Stimulated activated effector memory CD8-positive, alpha-beta T cell treated with anti-CD3 and anti-CD28 coated beads, Interleukin-12 subunit alpha, Interleukin-12 subunit beta, amount 100 ng/mL, for 72 hours (primary cell): ENCODE data around the gene PPA2.

Experiments
- ATAC-seq: fragments of 150-1000 bp; cut with Tn5 transposase; 2 replicates; pipeline ENCODE4 v1.10.0; 2021
- DNase-seq, 2 donors: peaks; one replicate each; pipeline ENCODE4 v3.0.0; 2021 to 2022; ENCODE audit warnings: low spot score in 2 of 2
- H3K27ac Mint-ChIP-seq: one replicate; pipeline ENCODE4 v1.8.0; 2022; ENCODE audit warnings: mild to moderate bottlenecking, mixed read lengths
- H3K36me3 Mint-ChIP-seq: one replicate; pipeline ENCODE4 v1.8.0; 2022; ENCODE audit warnings: mild to moderate bottlenecking, mixed read lengths
- H3K4me1 Mint-ChIP-seq: one replicate; pipeline ENCODE4 v1.8.0; 2022; ENCODE audit warnings: mixed read lengths
- H3K4me3 Mint-ChIP-seq: one replicate; pipeline ENCODE4 v1.8.0; 2022; ENCODE audit warnings: mild to moderate bottlenecking, mixed read lengths
- H3K9me3 Mint-ChIP-seq: one replicate; pipeline ENCODE4 v1.8.0; 2022; ENCODE audit warnings: mixed read lengths

PPA2 gene

DNA sequence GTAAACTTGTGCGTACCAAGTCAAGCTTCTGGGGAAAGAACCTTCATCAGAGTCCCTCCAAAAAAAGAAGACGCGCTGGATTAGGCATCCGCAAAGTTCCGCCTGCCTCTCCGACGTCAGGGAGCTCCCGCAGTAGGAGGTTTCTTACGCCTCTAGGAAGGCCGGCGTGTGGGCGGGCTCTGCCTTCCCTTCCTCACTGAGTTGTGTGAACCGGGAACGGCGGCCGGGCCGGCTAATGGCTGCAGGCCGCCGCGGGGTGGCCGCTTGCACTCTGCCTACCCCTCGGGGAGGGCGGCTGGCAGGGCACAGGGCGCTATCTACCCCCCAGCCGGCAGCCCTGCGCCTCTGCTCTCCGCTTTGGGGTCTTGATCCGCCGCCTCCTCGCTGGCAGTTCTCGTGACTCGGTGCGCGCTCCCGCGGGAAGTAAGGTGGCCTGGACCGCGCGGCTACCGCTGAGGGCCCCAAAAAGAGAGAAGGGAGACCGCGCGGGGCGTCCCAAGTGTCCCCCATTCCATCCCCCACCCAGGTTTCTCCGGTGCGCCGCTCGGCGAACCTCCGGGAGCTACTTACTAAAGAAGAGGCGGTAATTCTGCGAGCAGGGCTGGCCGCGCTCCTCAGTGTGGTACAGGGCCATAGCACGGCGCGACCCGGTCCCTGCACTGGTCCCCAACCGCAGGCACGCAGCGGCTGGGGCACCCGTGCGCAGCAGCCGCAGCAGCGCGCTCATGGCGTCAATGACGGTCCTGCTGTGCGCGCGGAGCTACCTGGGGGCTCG lies at the start of gene PPA2:
Gene PPA2 (minus strand): TSS at position 739 of the 775 bp plus-strand sequence. CDS start 12 bp downstream, at position 727.
- ATAC-seq (peak; percentile 89), DNase-seq (peak; percentile 79 to 88)
- Mint-ChIP-seq H3K27ac (peak within 1 kb of the TSS; percentile 99), H3K36me3 (peaks cover 40% of the 10 kb centered on the region), H3K4me3 (peak within 1 kb of the TSS; percentile 99), H3K9me3 (no peaks in the 10 kb centered on the region), H3K4me1 (peaks cover 20% of the 10 kb centered on the region)

DNA sequence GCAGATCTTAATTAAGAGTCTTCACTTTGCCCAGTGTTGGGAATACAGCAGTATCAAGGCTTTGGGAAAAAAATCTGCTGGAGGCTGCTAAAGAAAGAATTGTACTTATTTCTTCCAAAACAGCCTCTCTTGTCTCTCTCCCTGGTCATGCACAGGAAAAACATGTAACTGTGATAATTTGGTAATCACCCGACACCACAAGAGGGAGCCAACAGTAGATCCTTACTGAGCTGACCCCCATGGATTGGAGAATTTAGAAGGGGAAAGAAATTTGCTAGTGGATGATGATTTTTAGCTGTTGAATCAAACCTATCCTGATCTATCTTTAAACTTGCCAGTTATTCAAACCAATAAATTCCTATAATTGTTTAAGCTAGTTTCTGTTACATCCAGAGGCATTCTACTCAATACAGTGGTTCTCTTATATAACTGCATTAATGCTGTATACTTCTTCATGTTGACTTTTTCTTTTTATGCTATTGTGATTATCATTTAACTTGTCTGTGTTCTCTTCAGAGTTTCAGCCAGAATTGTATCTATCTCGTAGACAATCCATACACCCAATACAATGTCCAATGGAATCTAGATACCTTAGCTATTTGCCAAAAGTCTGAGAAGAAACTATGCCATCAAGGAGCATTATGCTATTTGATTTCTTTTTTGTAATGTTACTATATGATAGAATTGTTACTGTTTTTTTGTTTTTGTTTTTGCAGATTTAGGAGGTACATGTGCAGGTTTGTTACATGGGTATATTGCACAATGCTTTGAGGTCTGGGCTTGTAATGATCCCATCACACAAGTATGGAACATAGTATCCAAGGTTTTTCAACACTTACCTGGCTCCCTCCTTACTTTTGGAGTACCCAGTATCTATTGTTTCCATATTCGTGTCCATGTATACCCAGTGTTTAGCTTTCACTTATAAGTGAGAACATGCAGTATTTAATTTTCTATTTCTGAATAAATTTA lies 47.2 kb upstream of the PPA2 start:
- no peak for ATAC-seq
- Mint-ChIP-seq H3K4me1 (no peaks in the 10 kb centered on the region), H3K27ac (no peak overlapping the region), H3K4me3 (no peak overlapping the region), H3K9me3 (no peaks in the 10 kb centered on the region), H3K36me3 (no peaks in the 10 kb centered on the region)
- DNase-seq, result no peak

GRCh38 chr4:105510245-105510644 lies 36.4 kb upstream of the PPA2 start:
- no peak overlapping the region for H3K27ac Mint-ChIP-seq
- no peaks in the 10 kb centered on the region for H3K4me1 Mint-ChIP-seq
- H3K9me3 Mint-ChIP-seq, result peaks cover 5% of the 10 kb centered on the region
- ATAC-seq, result no peak
- no peak overlapping the region for H3K4me3 Mint-ChIP-seq
- DNase-seq, result no peak
- H3K36me3 Mint-ChIP-seq, result no peaks in the 10 kb centered on the region

DNA sequence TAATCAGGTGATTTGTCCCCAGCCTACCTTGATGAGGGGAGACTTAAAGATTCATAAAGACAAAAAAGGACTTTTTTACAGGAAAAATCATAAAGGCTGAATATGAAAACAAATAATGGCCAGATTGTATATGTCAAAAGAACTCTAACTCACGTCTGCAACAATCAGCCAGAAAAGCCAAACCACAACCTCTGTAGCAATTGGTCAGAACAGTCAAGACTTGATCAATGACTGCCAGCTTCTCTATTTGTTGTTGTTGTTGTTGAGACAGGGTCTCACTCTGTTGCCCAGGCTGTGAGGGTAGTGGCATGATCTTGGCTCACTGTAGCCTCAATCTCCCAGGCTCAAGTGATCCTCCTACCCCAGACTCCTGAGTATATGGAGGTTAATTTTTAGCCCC lies 35.9 kb upstream of the PPA2 start:
- H3K4me3 Mint-ChIP-seq, result no peak overlapping the region
- no peak for DNase-seq
- ATAC-seq, result no peak
- no peaks in the 10 kb centered on the region for H3K36me3 Mint-ChIP-seq
- no peaks in the 10 kb centered on the region for H3K4me1 Mint-ChIP-seq
- H3K9me3 Mint-ChIP-seq, result peaks cover 5% of the 10 kb centered on the region
- no peak overlapping the region for H3K27ac Mint-ChIP-seq

DNA sequence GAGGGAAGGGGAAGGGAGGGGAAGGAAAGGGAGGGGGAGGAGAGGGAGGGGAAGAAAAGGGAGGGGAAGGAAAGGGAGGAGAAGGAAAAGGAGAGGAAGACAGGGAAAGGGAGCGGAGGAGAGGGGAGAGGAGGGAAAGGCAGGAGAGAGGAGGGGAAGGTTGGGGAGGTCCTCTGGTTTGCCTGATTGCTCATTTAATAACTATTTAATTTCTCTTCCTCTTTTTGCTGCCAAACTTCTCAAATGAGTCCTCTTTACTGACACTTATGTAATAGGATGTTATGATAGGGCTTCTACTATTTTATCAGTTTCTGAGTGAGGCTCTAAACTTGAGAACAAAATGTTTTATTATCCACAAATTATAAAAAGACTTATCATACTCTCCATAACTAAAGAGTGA lies 35.4 kb upstream of the PPA2 start:
- DNase-seq (no peak), ATAC-seq (no peak)
- H3K36me3 Mint-ChIP-seq, result no peaks in the 10 kb centered on the region
- H3K4me1 Mint-ChIP-seq, result no peaks in the 10 kb centered on the region
- peaks cover 5% of the 10 kb centered on the region for H3K9me3 Mint-ChIP-seq
- H3K4me3 Mint-ChIP-seq, result no peak overlapping the region
- no peak overlapping the region for H3K27ac Mint-ChIP-seq

- Mint-ChIP-seq H3K36me3 (no peaks in the 10 kb centered on the region), H3K4me3 (no peak overlapping the region), H3K27ac (no peak overlapping the region), H3K4me1 (no peaks in the 10 kb centered on the region), H3K9me3 (peaks cover 2% of the 10 kb centered on the region)
- ATAC-seq, result no peak
- DNase-seq, result no peak
Observed at GRCh38 chr4:105504744-105505143, 30.9 kb upstream of the PPA2 start.

DNA sequence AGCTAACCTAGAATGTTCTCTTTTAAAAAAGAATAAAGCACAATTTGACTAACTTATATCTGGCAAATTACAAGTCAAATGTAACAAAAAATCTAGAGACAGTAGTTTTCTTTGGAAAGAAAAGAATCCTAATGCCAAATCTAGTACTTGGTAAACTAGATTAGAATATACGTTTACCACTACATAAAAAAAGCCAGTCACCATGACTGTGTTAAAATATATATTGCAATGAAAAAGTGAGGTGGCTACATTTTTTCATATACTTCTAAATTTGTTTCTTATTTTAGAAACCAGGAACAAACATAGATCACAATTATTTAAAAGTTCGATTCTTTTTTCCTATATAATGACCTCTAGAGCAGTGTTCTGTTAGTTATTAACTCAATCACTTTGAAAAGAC lies 29.6 kb upstream of the PPA2 start:
- Mint-ChIP-seq H3K36me3 (no peaks in the 10 kb centered on the region), H3K27ac (no peak overlapping the region), H3K4me3 (no peak overlapping the region), H3K9me3 (peaks cover 2% of the 10 kb centered on the region), H3K4me1 (no peaks in the 10 kb centered on the region)
- no peak for DNase-seq
- ATAC-seq, result no peak

DNA sequence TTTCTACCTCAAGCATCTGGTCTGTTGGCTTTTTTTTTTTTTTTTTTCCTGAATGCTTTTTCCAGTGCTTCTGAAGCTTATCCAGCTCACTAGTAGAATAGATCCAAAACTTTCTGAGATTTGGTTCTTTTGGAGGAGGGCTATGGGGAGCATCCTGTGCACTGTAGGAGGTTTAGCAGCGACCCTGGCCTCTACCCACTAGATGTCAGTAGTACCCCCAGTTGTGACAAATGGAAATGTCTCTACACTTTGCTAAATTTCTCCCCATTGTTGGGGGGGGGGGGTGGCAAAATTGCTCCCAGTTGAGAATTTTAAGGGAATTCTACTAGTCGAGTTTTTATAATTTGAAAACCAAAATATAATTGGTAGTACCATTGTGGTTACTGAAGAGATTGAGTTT lies 23.0 kb upstream of the PPA2 start:
- DNase-seq, result no peak
- no peak overlapping the region for H3K4me3 Mint-ChIP-seq
- no peaks in the 10 kb centered on the region for H3K36me3 Mint-ChIP-seq
- H3K4me1 Mint-ChIP-seq, result no peaks in the 10 kb centered on the region
- peaks cover 2% of the 10 kb centered on the region for H3K9me3 Mint-ChIP-seq
- H3K27ac Mint-ChIP-seq, result no peak overlapping the region
- no peak for ATAC-seq

DNA sequence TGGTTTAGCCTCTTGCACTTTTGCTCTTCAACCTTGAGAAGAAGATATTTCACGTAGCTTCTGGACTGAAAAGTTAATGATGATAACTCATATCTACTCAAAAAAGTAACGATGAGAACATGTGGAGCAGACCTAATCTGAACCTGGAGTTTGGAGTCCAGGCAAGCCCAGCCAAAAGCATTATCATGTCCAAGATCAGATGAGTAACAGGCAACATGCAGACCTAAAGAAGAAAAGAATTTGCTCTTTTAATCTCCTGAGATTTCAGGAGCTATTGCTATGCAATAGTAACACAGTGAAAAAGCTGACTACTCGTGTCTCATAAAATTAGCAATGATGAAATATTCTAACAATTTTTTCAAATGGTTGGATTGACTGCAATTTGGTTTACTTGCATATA lies 21.8 kb upstream of the PPA2 start:
- no peaks in the 10 kb centered on the region for H3K9me3 Mint-ChIP-seq
- no peaks in the 10 kb centered on the region for H3K36me3 Mint-ChIP-seq
- H3K27ac Mint-ChIP-seq, result no peak overlapping the region
- H3K4me3 Mint-ChIP-seq, result no peak overlapping the region
- H3K4me1 Mint-ChIP-seq, result no peaks in the 10 kb centered on the region
- ATAC-seq (no peak), DNase-seq (no peak)

DNA sequence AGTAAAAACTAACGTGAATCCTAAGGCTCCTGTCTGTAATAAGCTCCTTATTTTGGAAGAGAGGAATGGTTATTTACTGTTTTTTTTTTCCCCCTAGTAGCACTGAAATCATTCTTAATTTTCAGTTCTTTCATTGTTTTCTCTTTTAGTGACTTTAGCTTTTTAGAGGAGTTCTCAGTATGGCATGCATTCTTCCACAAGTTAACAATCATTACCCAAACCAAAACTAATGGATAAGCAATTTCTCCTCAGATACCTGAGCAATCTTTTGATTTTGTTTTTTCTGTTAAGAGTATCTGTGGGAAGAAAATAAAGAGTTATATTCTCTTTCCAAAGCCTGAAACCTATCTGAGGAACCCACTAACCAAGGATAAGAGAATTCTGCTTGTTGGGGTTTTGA lies 16.7 kb upstream of the PPA2 start:
- Mint-ChIP-seq H3K4me3 (no peak overlapping the region), H3K4me1 (no peaks in the 10 kb centered on the region), H3K9me3 (peaks cover 2% of the 10 kb centered on the region), H3K36me3 (no peaks in the 10 kb centered on the region), H3K27ac (no peak overlapping the region)
- ATAC-seq (no peak), DNase-seq (no peak)

DNA sequence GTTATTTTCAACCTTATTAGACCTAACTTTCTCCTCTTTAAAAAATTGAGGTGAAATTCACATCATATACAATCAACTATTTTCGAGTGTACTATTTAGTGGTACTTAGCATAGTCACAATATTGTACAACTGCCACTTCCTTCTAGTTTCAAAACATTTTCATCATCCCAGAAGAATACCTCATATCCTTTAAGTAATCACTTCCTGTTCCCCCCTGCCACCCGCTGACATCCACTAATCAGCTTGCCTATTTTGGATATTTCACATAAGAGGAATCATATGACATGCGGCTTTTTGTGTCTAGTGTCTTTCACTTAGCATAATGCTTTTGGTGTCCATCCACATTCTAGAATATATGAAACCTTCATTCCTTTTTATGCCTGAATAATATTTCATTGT lies 10.0 kb upstream of the PPA2 start:
- DNase-seq (no peak), ATAC-seq (no peak)
- no peak overlapping the region for H3K4me3 Mint-ChIP-seq
- H3K9me3 Mint-ChIP-seq, result peaks cover 2% of the 10 kb centered on the region
- no peaks in the 10 kb centered on the region for H3K4me1 Mint-ChIP-seq
- H3K27ac Mint-ChIP-seq, result no peak overlapping the region
- H3K36me3 Mint-ChIP-seq, result no peaks in the 10 kb centered on the region

DNA sequence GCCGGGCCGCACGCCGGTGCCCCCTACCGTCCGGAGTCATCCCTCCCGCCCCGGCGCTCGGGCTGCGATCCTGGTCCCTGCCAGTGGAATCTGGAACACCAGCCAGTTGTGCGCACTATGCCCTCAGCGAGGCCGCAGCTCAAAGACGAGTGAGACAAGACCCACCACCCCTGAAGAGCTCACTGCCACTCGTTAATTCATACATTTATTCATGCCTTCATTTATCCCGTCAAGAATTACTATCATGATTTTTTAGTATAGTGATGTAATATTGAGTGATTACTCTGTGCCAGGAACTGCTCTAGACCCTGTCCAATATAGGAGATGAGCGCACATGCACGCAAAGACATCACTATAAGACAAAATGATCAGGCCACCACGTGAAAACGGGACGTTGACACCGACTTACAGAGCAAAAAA lies 247 bp upstream of the PPA2 start:
- H3K36me3 Mint-ChIP-seq, result peaks cover 40% of the 10 kb centered on the region
- ATAC-seq (peak; percentile 1), DNase-seq (no peak)
- peaks cover 14% of the 10 kb centered on the region for H3K4me1 Mint-ChIP-seq
- peak overlapping the region; percentile 99 for H3K4me3 Mint-ChIP-seq
- no peaks in the 10 kb centered on the region for H3K9me3 Mint-ChIP-seq
- H3K27ac Mint-ChIP-seq, result peak overlapping the region; percentile 99

GRCh38 chr4:105472871-105473323 lies 965 bp downstream of the PPA2 start:
- peak; percentile 75 for ATAC-seq
- peak overlapping the region; percentile 99 for H3K4me3 Mint-ChIP-seq
- H3K36me3 Mint-ChIP-seq, result peaks cover 40% of the 10 kb centered on the region
- no peaks in the 10 kb centered on the region for H3K9me3 Mint-ChIP-seq
- H3K4me1 Mint-ChIP-seq, result peaks cover 26% of the 10 kb centered on the region
- peak overlapping the region; percentile 99 for H3K27ac Mint-ChIP-seq
- no peak for DNase-seq

DNA sequence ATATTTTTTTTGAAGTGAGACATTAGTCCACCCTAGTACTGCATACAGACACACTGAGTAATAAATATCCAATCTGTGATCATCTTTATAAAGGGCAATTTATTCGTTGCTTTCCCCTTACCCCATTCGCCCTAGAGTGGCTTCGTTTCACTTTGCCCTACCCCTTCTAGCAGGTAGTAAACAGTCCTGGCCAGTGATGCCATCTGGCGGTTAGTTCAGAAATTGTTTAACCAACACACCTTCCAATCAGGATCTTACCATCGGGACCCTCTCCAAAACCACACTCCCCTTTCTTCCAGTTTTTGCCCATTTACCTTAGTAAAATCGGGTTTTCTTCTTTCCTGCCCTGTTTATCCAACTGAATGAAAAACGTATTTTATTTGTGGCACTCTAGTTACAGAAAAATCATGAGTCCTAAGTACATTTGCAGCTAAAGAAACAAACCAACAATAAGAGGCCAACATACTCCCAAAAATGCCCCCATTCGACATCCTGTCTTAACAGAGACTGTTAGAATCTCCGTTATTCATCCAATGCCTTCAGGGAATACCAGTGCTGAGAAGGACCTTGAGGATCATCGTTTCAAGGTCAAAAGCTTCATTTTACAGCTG lies 2.2 kb downstream of the PPA2 start:
- H3K27ac Mint-ChIP-seq, result peak overlapping the region; percentile 70
- ATAC-seq, result peak; percentile 53
- DNase-seq, result peak; percentile 61 to 81

GRCh38 chr4:105470766-105471165 lies 3.1 kb downstream of the PPA2 start:
- no peak overlapping the region for H3K27ac Mint-ChIP-seq
- H3K36me3 Mint-ChIP-seq, result peaks cover 61% of the 10 kb centered on the region
- no peaks in the 10 kb centered on the region for H3K9me3 Mint-ChIP-seq
- ATAC-seq (no peak), DNase-seq (no peak)
- peak overlapping the region; percentile 99 for H3K4me3 Mint-ChIP-seq
- H3K4me1 Mint-ChIP-seq, result peaks cover 44% of the 10 kb centered on the region

More for the DNA sequence above, 2.2 kb downstream of the PPA2 start:
- H3K36me3 Mint-ChIP-seq, result peaks cover 52% of the 10 kb centered on the region
- no peaks in the 10 kb centered on the region for H3K9me3 Mint-ChIP-seq
- H3K4me1 Mint-ChIP-seq, result peaks cover 37% of the 10 kb centered on the region
- H3K4me3 Mint-ChIP-seq, result peak overlapping the region; percentile 99
